Measurements from ENCODE around the gene MAPK8IP2.

GRCh38 chr22:50607659-50608020, 7.0 kb downstream of the MAPK8IP2 start:
- TF ChIP-seq POLR2A (IDR thresholded peaks at IDR 0.05) (no peak), CTCF (IDR thresholded peaks at IDR 0.05) (no peak)

All from right lobe of liver (tissue), 4 donors.